Stimulated activated naive CD8-positive, alpha-beta T cell treated with anti-CD3 and anti-CD28 coated beads, Interleukin-15, Interleukin-2, amounts not matched to agents 100 ng/mL and 50 ng/mL, for 24 hours (primary cell): ENCODE data around the gene CPOX.

Source experiments
- H3K27ac Mint-ChIP-seq: one replicate; pipeline ENCODE4 v1.8.0; 2021; ENCODE audit warnings: mild to moderate bottlenecking, mixed read lengths
- H3K27me3 Mint-ChIP-seq: one replicate; pipeline ENCODE4 v1.8.0; 2021; ENCODE audit warnings: mixed read lengths
- H3K36me3 Mint-ChIP-seq: one replicate; pipeline ENCODE4 v1.8.0; 2021; ENCODE audit warnings: low read depth, mixed read lengths
- H3K4me1 Mint-ChIP-seq: one replicate; pipeline ENCODE4 v1.8.0; 2021; ENCODE audit warnings: low read depth, mixed read lengths
- H3K4me3 Mint-ChIP-seq: one replicate; pipeline ENCODE4 v1.8.0; 2021; ENCODE audit warnings: mild to moderate bottlenecking, mixed read lengths
- H3K9me3 Mint-ChIP-seq: one replicate; pipeline ENCODE4 v1.8.0; 2021; ENCODE audit warnings: mixed read lengths

The CPOX gene

DNA sequence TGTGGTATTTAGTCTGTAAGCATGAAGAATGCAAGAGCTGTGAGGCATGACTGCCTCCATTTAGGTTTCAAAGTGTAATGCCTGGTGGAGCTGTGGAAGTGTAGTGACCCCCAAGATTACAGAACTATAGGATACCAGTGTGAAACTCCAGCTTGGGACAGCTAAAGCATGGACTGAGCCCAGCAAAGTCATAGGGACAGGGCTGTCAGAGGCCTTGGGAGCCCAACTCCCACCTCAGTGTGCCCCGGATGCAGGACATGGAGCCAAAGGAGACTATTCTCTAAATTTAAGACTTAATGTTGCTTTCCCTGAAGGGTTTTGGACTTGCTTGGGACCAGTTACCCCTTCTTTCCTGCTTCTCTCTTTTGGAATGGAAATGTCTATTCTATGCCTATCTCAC, 50.8 kb downstream of the CPOX start:
- Mint-ChIP-seq H3K27me3 (no peaks in the 10 kb centered on the region), H3K4me3 (no peak overlapping the region), H3K4me1 (peaks cover 70% of the 10 kb centered on the region), H3K27ac (no peak overlapping the region), H3K36me3 (peaks cover 3% of the 10 kb centered on the region), H3K9me3 (no peaks in the 10 kb centered on the region)

DNA sequence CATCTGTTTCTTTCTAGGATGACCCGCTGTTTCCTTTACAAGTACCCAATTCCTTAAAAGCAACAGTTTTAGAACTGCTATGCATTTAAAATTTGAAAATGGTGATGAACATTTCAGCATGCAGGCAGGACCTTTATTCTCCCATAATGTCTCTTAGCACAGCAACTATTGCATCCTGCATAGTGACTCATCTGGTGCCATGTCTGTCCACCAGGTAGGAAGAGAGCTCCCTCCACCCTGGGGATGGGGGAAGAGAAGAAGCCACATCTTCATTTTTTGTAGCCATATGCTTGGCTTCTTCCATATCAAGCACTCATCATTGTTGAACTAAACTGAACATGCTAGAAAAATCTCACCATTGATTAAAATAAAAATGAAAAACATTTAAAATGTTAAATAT, 51.7 kb downstream of the CPOX start:
- Mint-ChIP-seq H3K9me3 (no peaks in the 10 kb centered on the region), H3K36me3 (peaks cover 3% of the 10 kb centered on the region), H3K4me3 (no peak overlapping the region), H3K27me3 (no peaks in the 10 kb centered on the region), H3K27ac (peak overlapping the region; percentile 64), H3K4me1 (peaks cover 78% of the 10 kb centered on the region)

DNA sequence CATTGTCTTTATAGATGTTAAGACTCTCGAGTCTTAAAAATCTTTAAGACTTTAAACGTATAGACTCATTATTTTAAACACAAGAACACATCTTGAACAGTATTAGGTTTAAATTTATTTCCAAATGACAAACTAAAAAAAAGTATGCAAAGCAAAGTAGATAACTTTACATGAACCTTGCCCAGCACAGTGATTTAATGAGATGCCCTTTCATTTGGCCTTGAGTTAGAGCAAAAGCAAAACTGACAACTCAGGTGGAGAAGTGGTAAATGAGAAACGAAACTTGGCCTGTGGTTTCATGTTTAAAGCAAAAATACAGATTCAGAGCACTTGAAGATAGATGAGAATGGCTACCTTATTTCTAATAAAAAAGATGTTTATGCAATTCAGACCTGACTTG, 53.1 kb downstream of the CPOX start:
- H3K9me3 Mint-ChIP-seq: no peaks in the 10 kb centered on the region
- H3K27ac Mint-ChIP-seq: peak overlapping the region; percentile 37
- H3K4me3 Mint-ChIP-seq: peak overlapping the region; percentile 14
- H3K4me1 Mint-ChIP-seq: peaks cover 79% of the 10 kb centered on the region
- H3K27me3 Mint-ChIP-seq: no peaks in the 10 kb centered on the region
- peaks cover 3% of the 10 kb centered on the region for H3K36me3 Mint-ChIP-seq

DNA sequence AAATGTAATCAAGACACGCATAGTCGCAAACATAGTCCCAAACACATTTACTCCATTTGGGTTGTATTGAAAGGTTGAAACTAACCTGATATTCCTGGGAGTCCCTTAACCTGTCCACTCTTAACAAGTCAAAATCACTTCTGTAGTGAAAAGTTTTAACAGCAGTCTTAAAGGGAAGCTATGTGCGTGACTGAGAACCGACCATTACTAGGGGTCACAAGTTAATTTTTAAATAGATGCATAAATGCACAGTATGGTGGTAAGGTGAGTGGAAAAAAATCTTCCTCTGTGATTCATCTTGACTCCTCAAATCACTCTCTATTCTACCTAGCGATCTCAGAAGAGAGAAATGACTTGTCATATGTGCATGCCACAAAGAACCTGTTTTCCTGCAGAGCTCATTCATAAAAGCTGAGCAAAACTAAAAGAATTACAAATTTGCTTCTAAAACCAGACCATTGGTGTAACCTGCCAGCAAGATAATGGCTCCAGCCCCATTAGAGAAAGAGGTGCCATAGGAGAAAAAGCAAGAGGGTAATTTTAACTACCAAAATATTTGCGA, 56.9 kb downstream of the CPOX start:
- peak overlapping the region; percentile 86 for H3K27ac Mint-ChIP-seq
- peaks cover 10% of the 10 kb centered on the region for H3K36me3 Mint-ChIP-seq
- H3K4me3 Mint-ChIP-seq: peak overlapping the region; percentile 70
- peaks cover 7% of the 10 kb centered on the region for H3K27me3 Mint-ChIP-seq
- H3K9me3 Mint-ChIP-seq: no peaks in the 10 kb centered on the region
- H3K4me1 Mint-ChIP-seq: peaks cover 63% of the 10 kb centered on the region

DNA sequence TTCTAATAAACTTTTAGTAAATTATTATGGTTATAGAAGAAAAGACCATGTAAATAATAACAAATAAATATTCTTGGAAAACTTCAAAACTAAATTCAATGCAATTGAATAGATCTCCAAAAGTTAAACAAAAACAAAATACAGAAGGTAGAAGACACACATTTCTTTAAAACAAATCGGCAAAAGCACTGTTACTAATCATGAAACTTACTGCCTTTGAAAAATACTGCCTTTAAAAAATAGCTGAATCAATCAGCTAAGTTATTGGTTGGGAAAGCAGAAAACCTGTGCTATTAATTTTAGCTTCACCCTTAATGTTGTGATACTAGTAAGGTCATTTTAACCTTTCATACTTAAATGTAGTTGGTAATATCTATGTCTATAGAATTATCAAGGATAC, 58.7 kb downstream of the CPOX start:
- H3K27me3 Mint-ChIP-seq: peaks cover 7% of the 10 kb centered on the region
- H3K36me3 Mint-ChIP-seq: peaks cover 9% of the 10 kb centered on the region
- no peaks in the 10 kb centered on the region for H3K9me3 Mint-ChIP-seq
- H3K4me1 Mint-ChIP-seq: peaks cover 58% of the 10 kb centered on the region
- H3K27ac Mint-ChIP-seq: no peak overlapping the region
- no peak overlapping the region for H3K4me3 Mint-ChIP-seq

DNA sequence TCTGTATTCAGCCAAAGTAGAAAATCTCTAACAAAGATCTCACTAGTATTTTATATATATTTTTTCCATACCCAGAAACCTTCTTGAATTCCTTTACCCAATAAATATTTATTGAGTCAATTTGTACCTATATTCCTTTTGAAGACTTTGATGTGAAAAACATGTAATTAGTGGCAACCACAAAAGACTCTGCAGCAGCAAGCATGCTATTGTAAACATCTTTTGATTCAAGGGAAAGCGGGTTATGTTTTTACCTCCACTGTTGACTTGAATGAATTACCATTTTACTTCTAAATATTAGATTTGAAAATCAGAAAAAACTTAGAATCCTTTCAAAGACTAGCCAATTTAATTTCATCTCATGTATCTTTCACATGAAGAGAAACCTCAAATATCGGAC, 59.2 kb downstream of the CPOX start:
- Mint-ChIP-seq H3K9me3 (no peaks in the 10 kb centered on the region), H3K4me3 (peak overlapping the region; percentile 74), H3K27ac (no peak overlapping the region), H3K36me3 (peaks cover 9% of the 10 kb centered on the region), H3K4me1 (peaks cover 57% of the 10 kb centered on the region), H3K27me3 (peaks cover 7% of the 10 kb centered on the region)

DNA sequence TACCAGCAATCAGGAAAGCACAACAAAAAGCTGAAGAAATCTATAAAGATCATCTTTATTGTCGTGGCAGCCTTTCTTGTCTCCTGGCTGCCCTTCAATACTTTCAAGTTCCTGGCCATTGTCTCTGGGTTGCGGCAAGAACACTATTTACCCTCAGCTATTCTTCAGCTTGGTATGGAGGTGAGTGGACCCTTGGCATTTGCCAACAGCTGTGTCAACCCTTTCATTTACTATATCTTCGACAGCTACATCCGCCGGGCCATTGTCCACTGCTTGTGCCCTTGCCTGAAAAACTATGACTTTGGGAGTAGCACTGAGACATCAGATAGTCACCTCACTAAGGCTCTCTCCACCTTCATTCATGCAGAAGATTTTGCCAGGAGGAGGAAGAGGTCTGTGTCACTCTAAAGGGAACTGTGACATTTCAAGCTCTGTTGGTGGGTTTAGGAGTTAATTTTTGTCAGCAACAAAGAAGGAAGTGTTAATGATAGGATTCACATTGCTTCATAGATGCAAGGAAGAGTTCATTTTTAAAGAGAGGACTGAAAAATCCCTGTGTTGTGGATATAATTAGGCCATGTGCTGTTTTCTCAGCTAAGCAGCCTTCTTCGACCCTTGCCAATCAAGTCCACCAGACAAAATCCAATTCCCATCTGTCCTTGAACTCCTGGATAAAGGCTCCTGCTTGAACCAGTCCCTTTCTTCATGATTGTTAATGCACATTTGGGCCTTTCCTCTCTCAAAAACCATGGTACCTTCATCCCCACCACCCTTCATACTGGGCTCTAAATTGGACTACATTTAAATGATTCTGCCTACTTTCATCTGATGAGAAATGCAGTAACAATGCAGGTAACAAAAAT, 60.5 kb downstream of the CPOX start:
- Mint-ChIP-seq H3K4me1 (peaks cover 44% of the 10 kb centered on the region), H3K4me3 (peak overlapping the region; percentile 74), H3K27ac (peak overlapping the region; percentile 36), H3K27me3 (peaks cover 11% of the 10 kb centered on the region), H3K9me3 (no peaks in the 10 kb centered on the region), H3K36me3 (peaks cover 9% of the 10 kb centered on the region)

DNA sequence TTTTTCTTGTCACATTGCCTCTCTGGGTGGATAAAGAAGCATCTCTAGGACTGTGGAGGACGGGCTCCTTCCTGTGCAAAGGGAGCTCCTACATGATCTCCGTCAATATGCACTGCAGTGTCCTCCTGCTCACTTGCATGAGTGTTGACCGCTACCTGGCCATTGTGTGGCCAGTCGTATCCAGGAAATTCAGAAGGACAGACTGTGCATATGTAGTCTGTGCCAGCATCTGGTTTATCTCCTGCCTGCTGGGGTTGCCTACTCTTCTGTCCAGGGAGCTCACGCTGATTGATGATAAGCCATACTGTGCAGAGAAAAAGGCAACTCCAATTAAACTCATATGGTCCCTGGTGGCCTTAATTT, 61.2 kb downstream of the CPOX start:
- Mint-ChIP-seq H3K27me3 (peaks cover 11% of the 10 kb centered on the region), H3K27ac (peak overlapping the region; percentile 36), H3K4me1 (peaks cover 42% of the 10 kb centered on the region), H3K36me3 (peaks cover 9% of the 10 kb centered on the region), H3K4me3 (peak overlapping the region; percentile 74), H3K9me3 (no peaks in the 10 kb centered on the region)

DNA sequence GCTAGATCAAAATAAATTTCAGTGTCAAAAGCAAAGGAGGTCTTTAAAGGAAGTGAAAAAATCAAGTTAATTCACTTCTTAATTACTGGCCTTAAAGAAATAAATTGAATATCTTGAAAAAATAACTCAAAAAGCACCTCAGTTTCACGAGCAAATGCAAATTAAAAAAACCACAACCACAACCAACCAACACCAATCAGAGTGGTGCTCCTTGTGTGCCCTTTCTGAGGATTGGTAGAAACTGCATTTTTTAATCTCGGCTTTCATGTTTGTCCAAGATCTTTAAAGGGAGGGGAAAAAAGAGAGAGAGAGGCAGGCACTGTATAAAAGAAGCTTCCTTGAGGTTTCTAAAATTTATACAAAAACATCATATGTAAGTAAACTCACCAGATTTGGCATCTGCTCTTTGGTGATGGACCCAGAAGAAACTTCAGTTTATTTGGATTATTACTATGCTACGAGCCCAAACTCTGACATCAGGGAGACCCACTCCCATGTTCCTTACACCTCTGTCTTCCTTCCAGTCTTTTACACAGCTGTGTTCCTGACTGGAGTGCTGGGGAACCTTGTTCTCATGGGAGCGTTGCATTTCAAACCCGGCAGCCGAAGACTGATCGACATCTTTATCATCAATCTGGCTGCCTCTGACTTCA, 61.7 kb downstream of the CPOX start, which contains the start of gene GPR15:
Gene GPR15, plus strand, starts transcription at position 357 of the 653 bp plus-strand sequence. Its CDS starts 56 bp downstream, at position 413.
- no peaks in the 10 kb centered on the region for H3K9me3 Mint-ChIP-seq
- peaks cover 9% of the 10 kb centered on the region for H3K36me3 Mint-ChIP-seq
- peaks cover 37% of the 10 kb centered on the region for H3K4me1 Mint-ChIP-seq
- H3K4me3 Mint-ChIP-seq: peak within 1 kb of the TSS; percentile 74
- H3K27ac Mint-ChIP-seq: peak within 1 kb of the TSS; percentile 36
- H3K27me3 Mint-ChIP-seq: peaks cover 11% of the 10 kb centered on the region

DNA sequence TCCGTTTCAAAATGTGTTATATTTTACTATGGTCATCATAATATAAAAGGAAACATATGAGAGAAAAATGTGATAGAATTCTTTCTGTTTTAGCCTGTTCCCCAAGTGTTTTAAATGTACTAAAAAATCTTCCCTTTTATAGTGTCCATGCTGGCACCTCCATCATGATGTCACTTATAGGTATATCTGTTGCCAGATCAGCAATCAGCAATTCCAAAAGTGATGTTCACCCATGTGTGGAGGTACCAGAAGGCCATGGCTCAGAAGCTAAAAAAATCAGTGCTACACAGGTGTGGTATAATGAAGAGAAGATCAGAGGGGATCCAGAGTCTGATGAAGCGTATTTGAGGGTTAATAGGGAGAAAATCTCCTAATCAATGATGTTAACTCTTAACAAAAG, 62.7 kb downstream of the CPOX start:
- Mint-ChIP-seq H3K36me3 (peaks cover 9% of the 10 kb centered on the region), H3K27ac (no peak overlapping the region), H3K4me1 (peaks cover 31% of the 10 kb centered on the region)

DNA sequence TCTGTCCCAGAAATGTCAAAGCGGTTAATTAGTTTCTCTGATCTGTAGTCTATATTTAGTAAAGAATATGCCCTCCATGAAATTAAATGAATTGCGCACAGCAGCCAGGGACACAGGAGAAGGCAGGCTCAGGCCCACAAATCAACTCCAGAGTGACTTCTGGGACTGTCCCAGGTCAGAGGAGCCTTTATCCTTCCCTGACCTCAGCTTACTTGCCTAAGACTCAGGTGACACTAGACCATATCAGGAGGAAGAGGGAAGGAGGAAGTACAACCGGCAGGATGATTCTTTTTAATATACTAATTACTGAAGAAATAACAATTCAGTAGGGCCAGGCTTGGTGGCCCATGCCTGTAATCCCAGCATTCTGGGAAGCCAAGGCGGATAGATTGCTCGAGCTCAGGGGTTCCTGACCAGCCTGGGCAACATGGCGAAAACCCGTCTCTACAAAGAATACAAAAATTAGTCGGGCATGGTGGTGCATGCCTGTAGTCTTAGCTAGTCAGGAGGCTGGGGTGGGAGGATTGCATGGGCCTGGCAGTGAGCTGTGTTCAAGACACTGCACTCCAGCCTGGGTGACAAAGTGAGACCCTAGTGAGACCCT, 63.5 kb downstream of the CPOX start:
- H3K27ac Mint-ChIP-seq: peak overlapping the region; percentile 58
- peaks cover 9% of the 10 kb centered on the region for H3K36me3 Mint-ChIP-seq
- no peak overlapping the region for H3K4me3 Mint-ChIP-seq
- no peaks in the 10 kb centered on the region for H3K9me3 Mint-ChIP-seq
- peaks cover 38% of the 10 kb centered on the region for H3K4me1 Mint-ChIP-seq
- peaks cover 11% of the 10 kb centered on the region for H3K27me3 Mint-ChIP-seq

More for the DNA sequence above, 62.7 kb downstream of the CPOX start:
- Mint-ChIP-seq H3K9me3 (no peaks in the 10 kb centered on the region), H3K4me3 (no peak overlapping the region), H3K27me3 (peaks cover 11% of the 10 kb centered on the region)
